PFSK-1 (cell line): ENCODE measurements around the gene NET1.
A peak's percentile ranks its signal among the peaks of the same experiment; 100 is the strongest.

ENCODE experiments used
- FOXP2 ChIP-seq: optimal IDR thresholded peaks from 2 replicates; pipeline ENCODE3; 2011; ENCODE audit warnings: borderline replicate concordance, control low read depth, inconsistent platforms; ENCODE audit not compliant: insufficient read depth; ENCODE audit errors: extremely low read length, extremely low read depth
- POLR2AphosphoS5 ChIP-seq: IDR thresholded peaks from 2 replicates; pipeline ENCODE4 v1.6.1; 2012; ENCODE audit warnings: low read depth, mild to moderate bottlenecking, control low read depth, low read length, moderate library complexity
- SIN3A ChIP-seq: IDR thresholded peaks from 2 replicates; pipeline ENCODE4 v1.6.1; 2012; ENCODE audit warnings: mild to moderate bottlenecking, low read length, moderate library complexity, borderline replicate concordance; ENCODE audit not compliant: insufficient read depth
- TAF1 ChIP-seq: IDR thresholded peaks from 2 replicates; pipeline ENCODE4 v1.6.1; 2012; ENCODE audit warnings: low read length, control low read depth, borderline replicate concordance; ENCODE audit not compliant: insufficient read depth

DNA sequence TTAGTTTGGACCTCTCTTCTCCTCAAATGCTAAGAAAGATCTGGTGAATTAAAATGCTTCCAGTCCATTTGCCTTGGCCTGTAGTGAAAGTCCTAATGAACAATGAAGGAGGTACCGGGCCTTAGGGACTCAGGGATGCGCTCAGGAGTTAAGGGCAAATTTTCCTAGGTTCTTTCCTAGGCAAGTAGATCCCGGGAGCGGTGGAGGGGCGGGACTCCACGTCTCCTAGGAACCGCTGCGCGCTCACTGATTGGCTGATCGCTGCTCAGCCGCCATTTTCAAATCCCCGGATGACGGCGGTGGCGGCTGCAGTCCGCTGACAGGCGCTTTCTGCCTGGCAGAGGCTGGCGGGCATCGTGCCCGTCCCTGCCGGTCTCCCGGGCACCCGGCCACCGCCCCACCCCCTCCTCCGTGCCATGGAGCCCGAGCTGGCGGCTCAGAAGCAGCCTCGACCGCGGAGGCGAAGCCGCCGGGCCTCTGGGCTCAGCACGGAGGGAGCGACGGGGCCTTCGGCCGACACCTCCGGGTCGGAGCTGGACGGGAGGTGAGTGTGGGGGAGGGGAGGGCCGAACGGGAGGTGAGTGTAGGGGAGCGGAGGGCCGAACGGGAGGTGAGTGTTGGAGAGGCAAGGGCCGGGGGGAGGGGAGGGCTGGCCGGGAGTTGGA, at the start of gene NET1:
- TF ChIP-seq SIN3A (peak; percentile 66; the same call in 1 of the 2 replicates), TAF1 (no peak), POLR2AphosphoS5 (peak; percentile 50; the same call in 1 of the 2 replicates), FOXP2 (peak; percentile 45)
